GM15510 (cell line): ENCODE data around the gene ITGA7.

Experiments used
- POLR2A ChIP-seq: IDR thresholded peaks from 3 replicates; pipeline ENCODE4 v1.6.1; 2011; ENCODE audit warnings: borderline replicate concordance; ENCODE audit not compliant: insufficient read length; ENCODE audit errors: extremely low read depth

ITGA7 gene, protein sequence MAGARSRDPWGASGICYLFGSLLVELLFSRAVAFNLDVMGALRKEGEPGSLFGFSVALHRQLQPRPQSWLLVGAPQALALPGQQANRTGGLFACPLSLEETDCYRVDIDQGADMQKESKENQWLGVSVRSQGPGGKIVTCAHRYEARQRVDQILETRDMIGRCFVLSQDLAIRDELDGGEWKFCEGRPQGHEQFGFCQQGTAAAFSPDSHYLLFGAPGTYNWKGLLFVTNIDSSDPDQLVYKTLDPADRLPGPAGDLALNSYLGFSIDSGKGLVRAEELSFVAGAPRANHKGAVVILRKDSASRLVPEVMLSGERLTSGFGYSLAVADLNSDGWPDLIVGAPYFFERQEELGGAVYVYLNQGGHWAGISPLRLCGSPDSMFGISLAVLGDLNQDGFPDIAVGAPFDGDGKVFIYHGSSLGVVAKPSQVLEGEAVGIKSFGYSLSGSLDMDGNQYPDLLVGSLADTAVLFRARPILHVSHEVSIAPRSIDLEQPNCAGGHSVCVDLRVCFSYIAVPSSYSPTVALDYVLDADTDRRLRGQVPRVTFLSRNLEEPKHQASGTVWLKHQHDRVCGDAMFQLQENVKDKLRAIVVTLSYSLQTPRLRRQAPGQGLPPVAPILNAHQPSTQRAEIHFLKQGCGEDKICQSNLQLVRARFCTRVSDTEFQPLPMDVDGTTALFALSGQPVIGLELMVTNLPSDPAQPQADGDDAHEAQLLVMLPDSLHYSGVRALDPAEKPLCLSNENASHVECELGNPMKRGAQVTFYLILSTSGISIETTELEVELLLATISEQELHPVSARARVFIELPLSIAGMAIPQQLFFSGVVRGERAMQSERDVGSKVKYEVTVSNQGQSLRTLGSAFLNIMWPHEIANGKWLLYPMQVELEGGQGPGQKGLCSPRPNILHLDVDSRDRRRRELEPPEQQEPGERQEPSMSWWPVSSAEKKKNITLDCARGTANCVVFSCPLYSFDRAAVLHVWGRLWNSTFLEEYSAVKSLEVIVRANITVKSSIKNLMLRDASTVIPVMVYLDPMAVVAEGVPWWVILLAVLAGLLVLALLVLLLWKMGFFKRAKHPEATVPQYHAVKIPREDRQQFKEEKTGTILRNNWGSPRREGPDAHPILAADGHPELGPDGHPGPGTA

DNA sequence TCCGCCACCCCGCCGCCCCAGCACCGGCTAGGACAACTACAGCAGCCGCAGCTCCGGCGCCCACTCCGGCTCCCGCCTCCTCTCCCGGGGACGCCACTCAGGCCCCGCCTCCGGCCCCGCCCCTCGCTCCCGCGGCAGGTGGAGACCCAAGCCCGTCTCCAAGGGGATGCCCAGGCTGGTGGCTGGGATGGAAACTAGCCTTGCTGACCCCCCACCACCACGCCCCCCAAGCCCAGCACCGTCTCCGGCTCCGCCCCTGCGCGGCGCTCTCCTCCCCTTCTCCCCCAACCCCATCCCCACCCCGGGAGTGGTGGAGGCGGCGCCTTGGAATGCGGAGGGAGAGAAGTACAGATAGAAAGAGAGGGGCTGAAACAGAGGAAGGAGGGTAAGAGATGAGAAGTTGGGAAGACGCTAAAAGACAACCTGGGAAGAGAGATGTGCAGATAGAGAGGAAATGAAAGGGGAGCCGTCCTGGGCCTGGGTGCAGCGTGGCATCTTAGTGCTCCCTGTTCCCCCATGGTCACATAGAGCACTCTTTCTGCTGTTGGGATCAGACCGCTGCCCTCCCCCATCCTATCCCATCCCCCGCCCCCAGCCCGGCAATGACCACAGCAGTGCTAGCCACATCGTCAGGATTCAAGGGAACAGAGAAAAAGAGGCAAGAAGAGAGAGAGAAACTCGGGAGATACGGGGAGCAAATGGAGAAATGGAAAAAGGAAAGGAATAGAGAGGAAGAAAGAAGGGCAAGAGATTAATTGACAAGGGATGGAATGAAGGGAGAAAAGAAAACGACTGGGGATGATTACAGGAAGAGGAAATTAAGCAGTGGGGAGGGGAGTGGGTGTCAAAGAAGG is at the start of gene ITGA7:
ITGA7 (minus strand) TSS at position 64 of the 854 bp plus-strand sequence. CDS start 222 bp downstream, outside the sequence.
- TF ChIP-seq POLR2A, result no peak

DNA sequence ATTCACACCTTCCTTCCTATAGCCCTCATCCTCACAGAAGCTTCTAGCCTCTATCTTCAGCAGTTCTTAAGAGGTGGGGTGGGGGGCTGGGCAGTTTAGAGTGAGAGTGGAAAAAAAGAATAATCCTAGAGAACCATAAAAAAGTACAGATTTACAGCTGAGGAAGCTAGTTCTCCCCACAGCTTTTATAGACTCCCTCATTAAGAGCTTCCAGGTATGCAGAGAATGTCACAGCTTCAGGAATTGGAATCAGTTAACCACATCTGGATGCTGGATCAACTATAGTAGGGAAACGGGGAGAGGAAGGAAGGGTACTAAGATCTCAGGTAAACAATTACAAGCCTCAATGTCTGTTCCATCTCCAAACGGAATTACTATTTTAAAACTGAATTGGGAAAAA is 47.5 kb upstream of the ITGA7 start:
- no peak for TF ChIP-seq POLR2A

DNA sequence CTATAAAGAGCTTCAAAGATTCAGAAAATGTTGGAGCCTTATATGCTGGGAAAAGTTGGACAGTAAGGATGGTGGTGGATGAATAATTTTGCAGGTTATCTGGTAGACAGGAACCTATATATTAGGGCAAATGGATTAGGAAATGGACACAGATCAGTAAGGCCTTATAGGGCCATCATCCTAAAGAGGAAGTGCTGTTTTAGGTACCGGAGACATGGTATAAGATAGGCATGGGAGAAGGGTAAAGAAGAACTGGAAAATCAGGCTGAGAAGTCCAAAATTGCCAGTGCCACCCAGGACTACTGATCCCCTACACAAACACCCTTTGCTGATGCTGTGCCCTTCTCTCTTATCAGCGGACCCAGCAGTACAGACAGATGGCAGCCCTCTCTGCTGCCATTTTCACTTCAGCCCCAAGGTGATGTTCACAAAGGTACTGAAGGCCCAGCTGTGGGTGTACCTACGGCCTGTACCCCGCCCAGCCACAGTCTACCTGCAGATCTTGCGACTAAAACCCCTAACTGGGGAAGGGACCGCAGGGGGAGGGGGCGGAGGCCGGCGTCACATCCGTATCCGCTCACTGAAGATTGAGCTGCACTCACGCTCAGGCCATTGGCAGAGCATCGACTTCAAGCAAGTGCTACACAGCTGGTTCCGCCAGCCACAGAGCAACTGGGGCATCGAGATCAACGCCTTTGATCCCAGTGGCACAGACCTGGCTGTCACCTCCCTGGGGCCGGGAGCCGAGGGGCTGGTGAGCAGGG is 40.7 kb upstream of the ITGA7 start:
- no peak for TF ChIP-seq POLR2A

DNA sequence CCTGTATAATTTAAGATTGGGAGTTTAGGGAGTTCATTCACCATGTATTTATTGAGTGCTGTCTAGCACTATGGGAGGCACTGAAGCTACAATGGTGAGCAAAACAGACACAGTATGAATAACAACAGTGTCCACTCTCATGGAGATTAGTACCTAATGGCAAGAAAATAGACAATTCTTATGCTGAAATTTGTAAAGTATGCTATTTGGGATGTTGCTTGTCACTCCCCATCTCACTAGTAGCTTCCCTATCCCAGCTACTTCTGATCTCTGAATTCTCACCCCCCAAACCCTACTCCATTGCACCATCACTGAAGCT is 39.2 kb upstream of the ITGA7 start:
- no peak for TF ChIP-seq POLR2A

DNA sequence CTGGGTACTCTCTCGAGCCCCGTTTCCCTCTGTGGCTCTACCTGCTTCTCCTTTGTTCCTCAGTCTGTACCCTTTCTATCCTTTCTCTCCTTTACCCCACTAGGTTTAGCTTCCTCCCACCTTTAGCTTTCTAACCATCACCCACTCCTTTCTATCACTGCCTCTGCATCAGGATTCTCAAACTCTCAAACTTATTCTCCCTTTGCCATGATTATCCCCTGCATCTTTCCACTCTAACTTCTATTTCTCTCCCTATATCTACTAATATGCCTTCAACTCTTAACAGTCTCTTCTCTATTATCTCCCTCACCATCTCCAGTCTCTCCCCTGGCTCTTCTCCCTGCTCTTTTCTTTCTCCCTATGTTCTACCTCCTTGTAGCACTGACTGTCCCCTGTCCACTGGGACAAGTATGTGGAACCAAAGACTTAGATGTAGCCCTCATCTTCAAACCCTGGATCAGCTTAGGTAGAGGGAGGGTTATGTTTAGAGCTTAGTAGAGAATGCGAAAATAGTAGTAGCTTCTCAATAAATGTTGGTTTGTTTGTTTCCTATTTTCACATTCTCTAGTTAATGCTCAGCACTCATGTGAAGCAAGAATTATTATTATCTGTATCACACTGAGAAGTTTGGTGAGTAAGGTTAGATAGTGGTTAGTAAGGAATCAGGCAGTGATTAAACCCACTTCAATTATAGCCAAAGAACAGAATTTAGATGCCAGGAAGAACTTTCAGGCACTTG is 38.6 kb upstream of the ITGA7 start:
- TF ChIP-seq POLR2A, result no peak

DNA sequence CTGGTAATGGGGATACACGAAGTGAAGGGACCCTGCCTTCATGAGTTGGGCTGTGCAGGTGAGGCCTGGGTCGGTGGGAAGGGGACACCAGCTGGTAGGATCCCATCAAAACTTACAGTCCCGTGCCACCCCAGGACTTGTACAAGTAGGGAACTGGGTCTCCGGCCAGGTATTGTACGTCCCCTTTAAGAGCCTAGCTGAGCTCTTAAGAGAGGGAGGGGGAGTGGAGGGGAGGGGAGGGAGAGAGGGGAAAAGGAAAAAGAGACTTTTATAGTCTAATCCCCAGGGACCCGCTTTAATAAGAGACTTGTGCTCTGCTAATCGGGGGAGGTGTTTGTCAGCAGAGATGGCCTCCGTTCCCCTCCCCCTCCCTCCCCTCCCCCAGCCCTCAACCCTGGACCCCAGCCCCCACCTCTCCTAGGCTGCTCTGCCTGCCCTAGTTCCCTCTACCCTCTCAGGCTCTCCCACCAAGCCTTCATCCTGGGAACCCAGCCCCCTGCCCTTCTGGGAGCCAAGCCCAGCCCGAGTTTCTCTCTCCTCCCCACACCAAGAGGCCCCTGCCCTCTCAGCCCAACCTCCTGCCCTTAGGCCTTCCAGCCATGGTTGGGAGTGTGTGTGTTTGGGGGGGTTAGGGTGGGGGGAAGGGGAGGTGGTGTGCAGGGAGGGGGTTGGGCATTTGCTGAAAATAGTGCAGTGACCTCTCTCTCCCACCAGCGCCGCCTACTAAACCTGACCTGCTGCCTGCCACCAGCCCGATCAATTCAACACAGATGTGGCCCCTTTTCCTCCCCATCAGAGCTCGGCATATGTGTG is 37.9 kb upstream of the ITGA7 start:
- no peak for TF ChIP-seq POLR2A

DNA sequence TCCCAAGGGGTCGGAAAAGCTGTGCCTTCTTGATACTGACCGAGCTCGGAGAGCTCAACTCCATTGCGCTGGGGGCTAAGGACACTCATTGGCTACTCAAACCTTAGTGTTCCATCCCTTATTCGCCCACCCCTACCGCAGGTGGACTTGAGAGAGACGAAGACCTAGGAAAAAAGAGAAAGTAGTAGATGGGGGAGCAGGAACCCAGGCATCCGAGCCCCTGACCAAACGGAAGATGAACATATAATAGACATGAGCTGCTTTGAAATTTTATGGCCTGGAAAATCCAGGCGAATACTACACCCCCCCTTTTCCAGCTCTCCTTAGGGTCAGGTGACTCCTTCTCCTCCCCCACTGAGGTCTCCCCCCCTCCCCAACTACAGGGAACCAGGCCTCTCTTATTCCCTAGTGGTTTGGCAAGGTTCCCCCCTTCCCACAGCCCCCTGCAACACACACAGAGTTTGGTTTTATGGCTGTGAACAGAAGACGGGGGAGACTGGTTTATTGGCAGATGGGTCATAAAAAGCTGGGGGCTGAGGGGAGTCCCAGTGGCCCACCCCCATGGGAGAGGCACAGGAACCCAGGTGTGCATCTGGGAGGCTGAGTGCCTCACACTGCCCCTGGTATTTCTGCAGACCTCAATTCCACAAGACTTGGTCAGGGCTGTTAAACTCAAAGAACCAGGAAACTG is 36.8 kb upstream of the ITGA7 start:
- no peak for TF ChIP-seq POLR2A

DNA sequence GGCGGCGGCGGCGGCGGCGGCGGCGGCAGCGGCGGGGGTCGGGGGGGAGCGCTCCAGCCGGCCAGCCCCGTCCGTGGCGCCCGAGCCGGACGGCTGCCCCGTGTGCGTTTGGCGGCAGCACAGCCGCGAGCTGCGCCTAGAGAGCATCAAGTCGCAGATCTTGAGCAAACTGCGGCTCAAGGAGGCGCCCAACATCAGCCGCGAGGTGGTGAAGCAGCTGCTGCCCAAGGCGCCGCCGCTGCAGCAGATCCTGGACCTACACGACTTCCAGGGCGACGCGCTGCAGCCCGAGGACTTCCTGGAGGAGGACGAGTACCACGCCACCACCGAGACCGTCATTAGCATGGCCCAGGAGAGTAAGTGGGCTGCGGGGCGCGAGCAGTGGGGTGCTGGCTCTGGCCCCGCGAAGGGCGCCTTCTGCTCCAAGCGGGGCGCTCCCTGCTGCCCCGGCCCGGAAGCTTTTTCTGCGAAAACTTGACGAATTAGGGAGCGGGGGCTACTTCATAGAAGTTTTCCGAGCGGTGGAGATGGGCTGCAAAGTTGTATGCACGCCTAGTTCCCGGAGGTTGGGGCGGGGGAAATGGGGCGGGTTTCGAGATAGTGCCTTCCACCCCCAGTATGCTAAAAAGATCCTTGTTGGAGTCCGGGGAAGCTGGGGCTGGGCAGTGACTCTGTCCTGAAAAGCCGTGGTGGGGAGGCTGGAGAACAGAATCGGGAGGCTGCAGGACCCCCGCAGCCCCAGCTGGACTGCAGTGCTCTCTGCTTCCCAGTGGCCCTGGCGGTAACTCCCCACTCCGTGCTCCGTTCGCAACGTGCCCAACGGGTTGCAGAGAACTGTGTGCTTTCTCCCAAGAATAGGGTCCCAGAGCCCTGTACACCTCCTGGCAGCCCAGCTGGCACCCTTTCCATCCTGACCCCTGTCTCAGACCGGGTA is 36.0 kb upstream of the ITGA7 start:
- no peak for TF ChIP-seq POLR2A

DNA sequence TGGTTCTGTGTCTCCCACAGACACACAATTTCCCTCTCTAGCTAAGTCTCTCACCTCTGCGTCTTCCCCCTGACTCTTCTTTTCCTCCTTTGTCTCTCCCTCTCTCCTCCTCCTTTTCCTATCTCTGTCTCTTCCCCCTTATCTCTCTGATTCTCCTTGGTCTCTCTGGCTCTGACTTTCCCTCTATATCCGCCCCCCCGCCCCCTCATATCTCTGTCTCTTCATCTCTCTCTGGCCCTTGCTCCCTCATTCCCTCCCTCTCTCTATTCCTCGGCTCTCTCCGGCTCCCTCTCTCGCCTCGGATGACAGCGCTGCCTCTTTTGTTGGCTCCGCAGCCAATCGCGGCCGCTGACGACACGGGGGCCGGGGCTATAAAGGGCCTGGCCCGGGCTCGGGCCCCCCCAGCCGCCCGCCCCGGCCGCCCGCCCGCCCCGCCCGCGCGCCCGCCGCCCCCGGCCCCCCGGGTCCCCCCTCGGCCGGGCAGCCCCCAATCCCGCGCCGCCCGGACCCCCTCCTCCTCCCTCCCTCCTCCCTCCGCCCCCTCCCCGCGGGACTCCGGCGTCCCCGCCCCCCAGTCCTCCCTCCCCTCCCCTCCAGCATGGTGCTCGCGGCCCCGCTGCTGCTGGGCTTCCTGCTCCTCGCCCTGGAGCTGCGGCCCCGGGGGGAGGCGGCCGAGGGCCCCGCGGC is 35.2 kb upstream of the ITGA7 start, which contains the start of gene GDF11:
GDF11 (plus strand) TSS at position 404 of the 687 bp plus-strand sequence; CDS start at position 599, 195 bp downstream.
- TF ChIP-seq POLR2A, result no peak

DNA sequence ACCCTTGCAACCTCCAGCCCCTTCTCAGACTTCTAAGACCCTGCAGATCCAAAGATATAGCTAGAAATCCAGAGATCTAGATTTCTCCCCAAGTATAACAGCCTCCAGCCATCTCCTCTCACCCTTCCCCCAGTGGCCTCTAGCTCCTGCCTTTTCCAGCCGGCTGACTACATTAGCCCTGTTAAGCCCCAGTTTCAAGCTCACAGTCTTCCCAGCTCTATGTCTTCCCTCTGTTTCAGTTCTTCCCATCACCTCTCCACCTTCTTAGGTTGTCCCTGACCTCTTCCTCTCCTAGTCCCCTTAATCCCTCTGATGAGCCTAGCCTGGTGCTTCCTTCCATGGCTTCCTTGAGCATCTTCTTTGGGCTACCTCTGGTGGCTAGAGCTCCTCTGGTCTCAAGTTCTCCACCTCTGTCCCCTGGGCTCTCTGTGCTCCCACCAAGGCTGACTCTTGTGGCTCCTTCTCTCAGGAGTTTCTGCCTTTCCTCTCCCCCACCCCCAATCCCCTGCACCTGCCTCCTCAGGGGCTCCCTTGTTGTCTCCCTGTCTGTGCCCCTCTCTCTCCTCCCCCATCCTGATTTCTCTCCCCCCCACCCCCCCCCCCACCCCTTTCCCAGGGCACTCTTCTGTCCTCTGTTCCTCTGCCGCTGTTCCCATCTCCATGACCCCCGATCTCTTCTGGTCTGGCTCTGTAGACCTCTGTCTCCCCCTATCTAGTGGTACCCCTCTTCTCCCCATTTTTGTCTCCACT is 34.4 kb upstream of the ITGA7 start:
- no peak for TF ChIP-seq POLR2A

DNA sequence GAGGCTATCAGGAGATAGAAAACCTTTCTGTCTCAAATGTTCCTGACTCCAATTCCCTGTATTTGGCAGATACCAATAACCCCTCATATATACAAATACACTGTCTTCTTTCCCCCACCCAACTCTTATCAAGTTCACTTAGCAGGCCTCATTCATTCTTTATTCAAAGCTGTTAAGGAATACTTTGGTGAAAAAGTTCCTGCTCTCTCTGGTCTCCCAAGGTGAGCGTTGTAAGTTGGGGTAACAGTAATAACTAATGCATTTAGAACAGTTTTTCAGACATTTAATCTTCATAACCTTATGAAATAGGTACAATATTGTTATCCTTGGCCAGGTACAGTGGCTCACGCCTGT is 31.3 kb upstream of the ITGA7 start:
- no peak for TF ChIP-seq POLR2A
